Mucosa of rectum (tissue), 2 donors: Measurements from ENCODE around the gene ZBTB1.
"Not testable (repeated sequence)": the region's sequence is repeated elsewhere in the genome, so short reads cannot be mapped to it uniquely, and the experiment has no call there.

Experiments used
- H3K27ac ChIP-seq, 2 donors: one replicate each; pipeline ENCODE4 v1.7.0; 2013; ENCODE audit warnings: inconsistent platforms in 2 of 2, low read depth in 2 of 2, low read length in 2 of 2
- H3K27me3 ChIP-seq, 2 donors: one replicate each; pipeline ENCODE4 v1.7.0; 2013; ENCODE audit warnings: low read length in 2 of 2; ENCODE audit not compliant: control insufficient read depth in 2 of 2, insufficient read depth in 2 of 2
- H3K36me3 ChIP-seq, 2 donors: one replicate each; pipeline ENCODE4 v1.7.0; 2013; ENCODE audit warnings: low read length in 2 of 2; ENCODE audit not compliant: control insufficient read depth in 2 of 2, insufficient read depth in 2 of 2
- H3K4me1 ChIP-seq, 2 donors: one replicate each; pipeline ENCODE4 v1.7.0; 2013; ENCODE audit warnings: low read length in 2 of 2, mild to moderate bottlenecking in 1 of 2; ENCODE audit not compliant: control insufficient read depth in 2 of 2, insufficient read depth in 2 of 2
- H3K4me3 ChIP-seq, 2 donors: one replicate each; pipeline ENCODE4 v1.7.0; 2013; ENCODE audit warnings: low read length in 2 of 2
- H3K9ac ChIP-seq, 2 donors: one replicate each; pipeline ENCODE4 v1.7.0; 2013; ENCODE audit warnings: low read length in 2 of 2, low read depth in 1 of 2, mild to moderate bottlenecking in 1 of 2
- H3K9me3 ChIP-seq, 2 donors: one replicate each; pipeline ENCODE4 v1.7.0; 2013; ENCODE audit warnings: low read length in 2 of 2; ENCODE audit not compliant: control insufficient read depth in 2 of 2
- donor health status: healthy.
- donor health status: Normal muscosa, but diverticular disease.

ZBTB1 gene

GRCh38 chr14:64544607-64545312, 40.2 kb downstream of the ZBTB1 start:
- H3K4me1 ChIP-seq: peaks cover 8 to 18% of the 10 kb centered on the region in 2 donors
- H3K36me3 ChIP-seq: no peaks in the 10 kb centered on the region
- H3K4me3 ChIP-seq: no peak overlapping the region
- H3K27ac ChIP-seq: no peak overlapping the region
- peak overlapping the region in 1 of 2 donors; percentile 23 for H3K9ac ChIP-seq
- H3K27me3 ChIP-seq: no peaks in the 10 kb centered on the region
- peaks cover 0 to 3% of the 10 kb centered on the region in 2 donors for H3K9me3 ChIP-seq

- peak overlapping the region in 1 of 2 donors; percentile 79 for H3K9ac ChIP-seq
- no peak overlapping the region for H3K4me3 ChIP-seq
- H3K27ac ChIP-seq: peak overlapping the region; percentile 84 to 86
- H3K27me3 ChIP-seq: no peaks in the 10 kb centered on the region
- H3K9me3 ChIP-seq: no peaks in the 10 kb centered on the region
- peaks cover 0 to 16% of the 10 kb centered on the region in 2 donors for H3K4me1 ChIP-seq
- no peaks in the 10 kb centered on the region for H3K36me3 ChIP-seq
These were observed 44.4 kb downstream of the ZBTB1 start for GRCh38 chr14:64549016-64549415.

- Histone ChIP-seq H3K4me1 (peaks cover 0 to 21% of the 10 kb centered on the region in 2 donors), H3K36me3 (no peaks in the 10 kb centered on the region), H3K27ac (peak within 1 kb of the TSS; percentile 84 to 86), H3K9ac (peak within 1 kb of the TSS; percentile 71 to 79), H3K27me3 (no peaks in the 10 kb centered on the region), H3K4me3 (peak within 1 kb of the TSS; percentile 63 to 67), H3K9me3 (no peaks in the 10 kb centered on the region)
These were observed 45.4 kb downstream of the ZBTB1 start, which contains the start of gene PPP1R36 for GRCh38 chr14:64549791-64550620. Gene PPP1R36 (plus strand): TSS chr14:64549961. CDS start chr14:64549998, 37 bp downstream.

- Histone ChIP-seq H3K27ac (peak overlapping the region; percentile 84 to 86), H3K4me1 (peaks cover 0 to 21% of the 10 kb centered on the region in 2 donors), H3K9me3 (no peaks in the 10 kb centered on the region), H3K27me3 (no peaks in the 10 kb centered on the region), H3K9ac (peak overlapping the region; percentile 71 to 79), H3K4me3 (peak overlapping the region; percentile 63 to 67), H3K36me3 (no peaks in the 10 kb centered on the region)
These were observed 46.2 kb downstream of the ZBTB1 start for GRCh38 chr14:64550621-64551333.

- peaks cover 0 to 15% of the 10 kb centered on the region in 2 donors for H3K4me1 ChIP-seq
- H3K9me3 ChIP-seq: no peaks in the 10 kb centered on the region
- no peaks in the 10 kb centered on the region for H3K27me3 ChIP-seq
- H3K4me3 ChIP-seq: peak overlapping the region in 1 of 2 donors; percentile 23
- no peaks in the 10 kb centered on the region for H3K36me3 ChIP-seq
- H3K9ac ChIP-seq: no peak overlapping the region
- peak overlapping the region in 1 of 2 donors; percentile 29 for H3K27ac ChIP-seq
These were observed 50.0 kb downstream of the ZBTB1 start for GRCh38 chr14:64554556-64554955.

- Histone ChIP-seq H3K9me3 (no peaks in the 10 kb centered on the region), H3K27me3 (no peaks in the 10 kb centered on the region), H3K4me3 (no peak overlapping the region), H3K36me3 (no peaks in the 10 kb centered on the region), H3K27ac (no peak overlapping the region), H3K4me1 (peaks cover 0 to 6% of the 10 kb centered on the region in 2 donors), H3K9ac (no peak overlapping the region)
These were observed 52.0 kb downstream of the ZBTB1 start for GRCh38 chr14:64556526-64556925.

- not testable (repeated sequence) for H3K36me3 ChIP-seq, H3K4me1 ChIP-seq, H3K27me3 ChIP-seq, H3K27ac ChIP-seq, H3K9me3 ChIP-seq, H3K4me3 ChIP-seq, H3K9ac ChIP-seq
These were observed 53.6 kb downstream of the ZBTB1 start for GRCh38 chr14:64558216-64558615.

GRCh38 chr14:64561631-64562030, 57.1 kb downstream of the ZBTB1 start:
- Histone ChIP-seq H3K9me3 (no peaks in the 10 kb centered on the region), H3K27me3 (no peaks in the 10 kb centered on the region), H3K4me1 (peaks cover 0 to 3% of the 10 kb centered on the region in 2 donors), H3K27ac (no peak overlapping the region), H3K4me3 (no peak overlapping the region), H3K36me3 (no peaks in the 10 kb centered on the region), H3K9ac (no peak overlapping the region)

GRCh38 chr14:64562436-64562835, 57.9 kb downstream of the ZBTB1 start:
- Histone ChIP-seq H3K27ac (no peak overlapping the region), H3K36me3 (no peaks in the 10 kb centered on the region), H3K4me1 (peaks cover 0 to 3% of the 10 kb centered on the region in 2 donors), H3K9ac (no peak overlapping the region), H3K27me3 (no peaks in the 10 kb centered on the region), H3K9me3 (no peaks in the 10 kb centered on the region), H3K4me3 (no peak overlapping the region)
